Activated B cell treated with CpG ODN at 0.5 μM for 24 hours (primary cell): ENCODE data around the gene RPS6KA2. TPM values are rescaled to one million over a fixed set of nuclear protein-coding genes. Genes with fewer than 3 reads are reported as not detected.
"Not testable (repeated sequence)": the region's sequence is repeated elsewhere in the genome, so short reads cannot be mapped to it uniquely, and the experiment has no call there.

Source experiments
- ATAC-seq: fragments of 200-7000 bp; cut with Tn5 transposase; one replicate; pipeline ENCODE4 v1.10.0; 2021; ENCODE audit warnings: low read depth, mild to moderate bottlenecking, moderate library complexity
- CTCF ChIA-PET: fragments of 350-600 bp; sonication (Branson Sonifier 250); formaldehyde crosslinking; loops from one replicate; lab custom pipeline; 2021; ENCODE audit warnings: antibody characterized with exemption; lab: Charles Lee
- POLR2A ChIA-PET: fragments of 350-600 bp; sonication (Branson Sonifier 250); formaldehyde crosslinking; loops from one replicate; lab custom pipeline; 2021; ENCODE audit warnings: antibody characterized with exemption; lab: Charles Lee
- DNase-seq: peaks from one replicate; pipeline ENCODE4 v3.0.0; 2022
- H3K27ac Mint-ChIP-seq: one replicate; pipeline ENCODE4 v1.8.0; 2020; ENCODE audit warnings: mixed read lengths
- H3K27me3 Mint-ChIP-seq: one replicate; pipeline ENCODE4 v1.8.0; 2021; ENCODE audit warnings: mixed read lengths
- H3K36me3 Mint-ChIP-seq: one replicate; pipeline ENCODE4 v1.8.0; 2021; ENCODE audit warnings: low read depth, mixed read lengths
- H3K4me1 Mint-ChIP-seq: one replicate; pipeline ENCODE4 v1.8.0; 2021; ENCODE audit warnings: mixed read lengths
- H3K4me3 Mint-ChIP-seq: one replicate; pipeline ENCODE4 v1.8.0; 2020; ENCODE audit warnings: mild to moderate bottlenecking, mixed read lengths
- H3K9me3 Mint-ChIP-seq: one replicate; pipeline ENCODE4 v1.8.0; 2020; ENCODE audit warnings: mixed read lengths
- CTCF ChIP-seq: fragments of 200-600 bp; IDR thresholded peaks from one replicate; pipeline ENCODE4 v1.8.0; 2022; ENCODE audit warnings: antibody characterized with exemption, mild to moderate bottlenecking
- intact Hi-C: fragments of 100-400 bp; cut with micrococcal nuclease; formaldehyde crosslinking; loops from one replicate; pipeline ENCODE4 v1.15.1; 2024
- total RNA-seq: library from RNA; stranded (reverse); gene quantifications from 2 replicates; pipeline ENCODE4 v1.2.3, GENCODE V29; 2022

Gene RPS6KA2
- total RNA-seq, 1 donor from 2014 or later: 14.4 TPM

- H3K4me3 Mint-ChIP-seq, H3K27me3 Mint-ChIP-seq, H3K9me3 Mint-ChIP-seq, H3K36me3 Mint-ChIP-seq, H3K27ac Mint-ChIP-seq, DNase-seq, H3K4me1 Mint-ChIP-seq: not testable (repeated sequence)
- ATAC-seq: peak; percentile 92
- ChIA-PET POLR2A (interaction anchor here (1.0 to 1.2 kb wide), 2 partner anchors 125 to 226 kb away, joined by 3 read pairs; no protein-coding TSS in a partner anchor), CTCF (interaction anchor here (0.7 to 9.6 kb wide), 24 partner anchors 8 to 516 kb away, joined by 3 to 131 read pairs (median 4); partner anchors contain the start of genes PRR18 and RPS6KA2)
- TF ChIP-seq CTCF: peak; percentile 35
- intact Hi-C loops: loop anchor here (1.0 to 2.0 kb wide), 6 partner anchors 17 to 515 kb away; no protein-coding TSS in a partner anchor
Measured at GRCh38 chr6:166400649-166401250, 226.3 kb downstream of the RPS6KA2 start.

- DNase-seq: no peak
- TF ChIP-seq CTCF: no peak
- no peaks in the 10 kb centered on the region for H3K9me3 Mint-ChIP-seq
- intact Hi-C loops: loop anchor here (1.0 to 2.0 kb wide), 4 partner anchors 87 to 515 kb away; no protein-coding TSS in a partner anchor
- no peak overlapping the region for H3K4me3 Mint-ChIP-seq
- ChIA-PET CTCF (interaction anchor here (0.7 to 9.6 kb wide), 24 partner anchors 8 to 516 kb away, joined by 3 to 131 read pairs (median 4); partner anchors contain the start of genes PRR18 and RPS6KA2), POLR2A (interaction anchor here (1.0 to 1.2 kb wide), 2 partner anchors 124 to 226 kb away, joined by 3 read pairs; no protein-coding TSS in a partner anchor)
- ATAC-seq: no peak
- no peaks in the 10 kb centered on the region for H3K4me1 Mint-ChIP-seq
- peaks cover 9% of the 10 kb centered on the region for H3K27me3 Mint-ChIP-seq
- no peaks in the 10 kb centered on the region for H3K36me3 Mint-ChIP-seq
- H3K27ac Mint-ChIP-seq: no peak overlapping the region
Measured at GRCh38 chr6:166400181-166400580, 226.9 kb downstream of the RPS6KA2 start.

GRCh38 chr6:166398348-166398747 lies 228.7 kb downstream of the RPS6KA2 start:
- H3K4me1 Mint-ChIP-seq: no peaks in the 10 kb centered on the region
- H3K27me3 Mint-ChIP-seq: peaks cover 15% of the 10 kb centered on the region
- ChIA-PET POLR2A (no interaction called here), CTCF (interaction anchor here (1.5 to 9.6 kb wide), 5 partner anchors 18 to 122 kb away, joined by 3 to 131 read pairs (median 41); partner anchors contain the start of gene PRR18)
- ATAC-seq (no peak), DNase-seq (no peak)
- H3K4me3 Mint-ChIP-seq: no peak overlapping the region
- TF ChIP-seq CTCF: no peak
- no peaks in the 10 kb centered on the region for H3K36me3 Mint-ChIP-seq
- H3K9me3 Mint-ChIP-seq: no peaks in the 10 kb centered on the region
- intact Hi-C loops: no loop called here
- H3K27ac Mint-ChIP-seq: no peak overlapping the region

GRCh38 chr6:166397849-166398248 lies 229.2 kb downstream of the RPS6KA2 start:
- intact Hi-C loops: no loop called here
- ChIA-PET CTCF (interaction anchor here (1.5 to 9.6 kb wide), 4 partner anchors 17 to 121 kb away, joined by 3 to 131 read pairs (median 50); partner anchors contain the start of gene PRR18), POLR2A (no interaction called here)
- Mint-ChIP-seq H3K9me3 (no peaks in the 10 kb centered on the region), H3K36me3 (no peaks in the 10 kb centered on the region), H3K4me1 (no peaks in the 10 kb centered on the region), H3K27me3 (peaks cover 14% of the 10 kb centered on the region), H3K4me3 (no peak overlapping the region), H3K27ac (no peak overlapping the region)
- no peak for TF ChIP-seq CTCF
- DNase-seq (no peak), ATAC-seq (no peak)

GRCh38 chr6:166395778-166396177 lies 231.3 kb downstream of the RPS6KA2 start:
- Mint-ChIP-seq H3K4me3 (no peak overlapping the region), H3K9me3 (no peaks in the 10 kb centered on the region), H3K27ac (no peak overlapping the region), H3K4me1 (no peaks in the 10 kb centered on the region), H3K27me3 (peaks cover 19% of the 10 kb centered on the region), H3K36me3 (no peaks in the 10 kb centered on the region)
- CTCF ChIA-PET: no interaction called here
- POLR2A ChIA-PET: no interaction called here
- ATAC-seq (no peak), DNase-seq (no peak)
- no peak for TF ChIP-seq CTCF
- intact Hi-C loops: no loop called here
